Dedifferentiated amniotic fluid mesenchymal stem cell (primary cell): Measurements from ENCODE around the gene PTPN4.
"Not testable (repeated sequence)": the region's sequence is repeated elsewhere in the genome, so short reads cannot be mapped to it uniquely, and the experiment has no call there.

ENCODE experiments used
- DNase-seq: peaks from one replicate; pipeline ENCODE4 v3.0.0-alpha.2; 2016; ENCODE audit errors: extremely low spot score

PTPN4 gene

GRCh38 chr2:119764832-119765231 is 5.1 kb downstream of the PTPN4 start:
- no peak for DNase-seq

GRCh38 chr2:119765433-119766002 is 5.8 kb downstream of the PTPN4 start:
- DNase-seq = no peak

GRCh38 chr2:119766944-119767343 is 7.2 kb downstream of the PTPN4 start:
- no peak for DNase-seq

- DNase-seq = no peak
Measured at GRCh38 chr2:119768742-119769141, 9.0 kb downstream of the PTPN4 start.

GRCh38 chr2:119769645-119770044 is 9.9 kb downstream of the PTPN4 start:
- no peak for DNase-seq

GRCh38 chr2:119771331-119771730 is 11.6 kb downstream of the PTPN4 start:
- no peak for DNase-seq

GRCh38 chr2:119772128-119772527 is 12.4 kb downstream of the PTPN4 start:
- no peak for DNase-seq

GRCh38 chr2:119772767-119773166 is 13.0 kb downstream of the PTPN4 start:
- no peak for DNase-seq

- no peak for DNase-seq
Measured at GRCh38 chr2:119774026-119774425, 14.3 kb downstream of the PTPN4 start.

- DNase-seq = no peak
Measured at GRCh38 chr2:119775102-119775501, 15.4 kb downstream of the PTPN4 start.

- no peak for DNase-seq
Measured at GRCh38 chr2:119782308-119783027, 22.7 kb downstream of the PTPN4 start.

- no peak for DNase-seq
Measured at GRCh38 chr2:119784876-119785275, 25.2 kb downstream of the PTPN4 start.

GRCh38 chr2:119786295-119786694 is 26.6 kb downstream of the PTPN4 start:
- no peak for DNase-seq

- DNase-seq = no peak
Measured at GRCh38 chr2:119788752-119789151, 29.0 kb downstream of the PTPN4 start.

- no peak for DNase-seq
Measured at GRCh38 chr2:119790466-119790865, 30.7 kb downstream of the PTPN4 start.

GRCh38 chr2:119792907-119793312 is 33.2 kb downstream of the PTPN4 start:
- no peak for DNase-seq

GRCh38 chr2:119794237-119794636 is 34.5 kb downstream of the PTPN4 start:
- DNase-seq = no peak

- no peak for DNase-seq
Measured at GRCh38 chr2:119795309-119796303, 35.9 kb downstream of the PTPN4 start.

- no peak for DNase-seq
Measured at GRCh38 chr2:119800376-119800902, 40.7 kb downstream of the PTPN4 start.

- DNase-seq = no peak
Measured at GRCh38 chr2:119801040-119801439, 41.3 kb downstream of the PTPN4 start.

GRCh38 chr2:119801989-119802388 is 42.3 kb downstream of the PTPN4 start:
- not testable (repeated sequence) for DNase-seq

- no peak for DNase-seq
Measured at GRCh38 chr2:119803101-119803500, 43.4 kb downstream of the PTPN4 start.
